Posterior cingulate gyrus (tissue), 11 donors: ENCODE data around the gene ATP6V0B.

Experiments used
- DNase-seq, 10 donors: peaks; one replicate each; pipeline versions ENCODE4 v3.0.0 to v3.0.0-alpha.2; 2020 to 2021; ENCODE audit warnings: mixed read lengths in 3 of 10
- intact Hi-C: fragments of 100-400 bp; cut with DNase I; formaldehyde crosslinking; loops from one replicate; pipeline ENCODE4 v1.15.1; 2023

The ATP6V0B gene

DNA sequence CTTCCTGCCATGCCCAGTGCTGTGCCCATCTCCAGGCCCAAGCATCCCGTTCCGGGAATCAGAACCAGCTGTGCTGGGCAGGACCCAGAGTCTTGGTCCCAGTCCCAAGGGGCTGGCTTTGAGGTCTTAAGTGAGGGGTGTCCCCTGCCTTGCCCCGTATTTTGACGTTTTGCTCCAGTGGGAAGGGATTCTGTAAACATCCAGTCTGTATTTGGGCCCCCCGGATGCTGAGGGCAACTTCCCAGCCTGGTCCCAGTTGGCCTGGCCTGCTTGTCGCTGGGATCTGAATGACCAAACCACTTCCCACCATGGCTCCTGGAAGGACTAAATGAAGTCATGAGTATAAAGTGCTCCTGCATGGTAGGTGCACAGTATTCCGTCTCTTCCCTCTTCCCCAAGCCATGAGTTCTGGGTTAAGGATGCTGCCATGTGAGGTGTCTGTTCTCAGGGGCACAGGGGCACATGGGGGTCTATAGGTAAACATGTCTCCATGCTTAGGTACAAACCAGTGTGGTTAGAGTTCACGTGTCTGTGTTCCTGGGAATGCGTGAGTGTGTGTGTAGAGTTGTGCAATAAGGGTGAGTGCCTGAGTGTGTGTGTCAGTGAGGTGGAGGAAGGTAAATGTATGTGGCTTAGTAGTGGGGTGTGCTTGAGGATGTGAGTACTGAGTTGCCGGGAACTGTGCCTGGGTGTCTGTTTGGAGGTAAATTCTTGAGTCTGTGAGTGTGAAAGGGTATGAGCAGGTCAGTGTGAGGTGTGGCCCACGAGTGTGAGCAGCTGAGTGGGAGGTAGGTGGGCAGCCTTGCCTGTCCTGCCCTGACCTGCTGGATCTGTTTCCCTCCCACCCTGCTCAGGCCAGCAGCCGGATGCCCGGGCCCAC, 5.7 kb downstream of the ATP6V0B start:
- DNase-seq: peak in 1 of 10 donors; percentile 68
- intact Hi-C loops: no loop called here

DNA sequence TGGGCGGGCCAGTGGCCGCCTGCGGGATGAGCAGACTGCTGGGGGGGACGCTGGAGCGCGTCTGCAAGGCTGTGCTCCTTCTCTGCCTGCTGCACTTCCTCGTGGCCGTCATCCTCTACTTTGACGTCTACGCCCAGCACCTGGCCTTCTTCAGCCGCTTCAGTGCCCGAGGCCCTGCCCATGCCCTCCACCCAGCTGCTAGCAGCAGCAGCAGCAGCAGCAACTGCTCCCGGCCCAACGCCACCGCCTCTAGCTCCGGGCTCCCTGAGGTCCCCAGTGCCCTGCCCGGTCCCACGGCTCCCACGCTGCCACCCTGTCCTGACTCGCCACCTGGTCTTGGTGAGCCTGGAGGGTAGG, 6.4 kb downstream of the ATP6V0B start:
- peak in 2 of 10 donors; percentile 66 to 83 for DNase-seq
- intact Hi-C loops: no loop called here

DNA sequence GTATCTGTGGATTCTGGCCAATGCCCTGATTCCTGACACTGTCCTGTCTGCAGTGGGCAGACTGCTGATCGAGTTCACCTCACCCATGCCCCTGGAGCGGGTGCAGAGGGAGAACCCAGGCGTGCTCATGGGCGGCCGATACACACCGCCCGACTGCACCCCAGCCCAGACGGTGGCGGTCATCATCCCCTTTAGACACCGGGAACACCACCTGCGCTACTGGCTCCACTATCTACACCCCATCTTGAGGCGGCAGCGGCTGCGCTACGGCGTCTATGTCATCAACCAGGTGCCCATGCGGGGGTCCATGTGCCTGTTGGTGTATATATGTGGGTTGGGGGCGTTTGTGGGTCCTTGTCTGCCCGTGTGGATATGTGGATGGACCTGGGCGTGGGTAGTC, 6.9 kb downstream of the ATP6V0B start:
- DNase-seq: peak in 2 of 10 donors; percentile 47 to 52
- intact Hi-C loops: no loop called here

DNA sequence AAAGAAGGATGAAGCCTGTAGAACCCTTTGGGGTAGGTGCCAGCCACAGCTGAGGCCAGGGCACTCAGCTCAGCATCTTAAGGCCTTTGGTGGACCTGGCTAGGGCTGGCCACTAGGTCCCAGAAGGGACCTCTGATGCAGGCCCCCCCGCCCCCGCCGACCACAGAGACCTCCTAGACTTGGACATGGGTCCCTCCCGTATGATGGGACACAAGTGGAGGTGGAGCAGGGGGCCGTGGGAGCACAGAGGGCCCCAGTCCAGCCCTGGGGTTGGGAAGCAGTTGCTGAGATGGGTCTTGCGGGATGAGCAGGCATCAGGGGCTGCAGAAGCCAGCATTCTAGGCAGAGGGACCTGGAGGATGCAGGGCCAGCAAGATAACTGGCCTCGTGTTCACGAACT, 7.5 kb downstream of the ATP6V0B start:
- intact Hi-C loops: no loop called here
- DNase-seq: peak in 2 of 10 donors; percentile 57 to 64

DNA sequence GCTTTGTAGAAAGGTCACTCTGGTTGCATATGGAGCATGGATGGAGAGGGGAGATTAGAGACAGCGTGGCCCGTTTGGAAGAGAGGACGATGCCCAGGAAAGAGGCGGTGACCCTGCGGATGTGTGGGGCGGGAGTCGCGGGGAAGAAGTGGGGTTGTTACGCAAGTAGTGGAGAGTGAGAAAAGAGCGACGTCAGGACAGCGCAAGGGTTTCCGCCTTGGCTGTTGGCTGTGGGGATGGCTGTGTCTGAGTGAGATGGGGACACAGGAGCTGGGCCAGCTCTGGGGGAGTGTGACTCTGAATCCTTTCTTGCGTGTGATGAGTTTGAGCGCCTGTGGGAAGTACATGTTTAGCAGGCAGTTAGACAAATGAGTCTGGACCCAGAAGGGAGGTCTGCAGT, 8.0 kb downstream of the ATP6V0B start:
- peak in 7 of 10 donors; percentile 42 to 91 (median 71) for DNase-seq
- intact Hi-C loops: no loop called here

DNA sequence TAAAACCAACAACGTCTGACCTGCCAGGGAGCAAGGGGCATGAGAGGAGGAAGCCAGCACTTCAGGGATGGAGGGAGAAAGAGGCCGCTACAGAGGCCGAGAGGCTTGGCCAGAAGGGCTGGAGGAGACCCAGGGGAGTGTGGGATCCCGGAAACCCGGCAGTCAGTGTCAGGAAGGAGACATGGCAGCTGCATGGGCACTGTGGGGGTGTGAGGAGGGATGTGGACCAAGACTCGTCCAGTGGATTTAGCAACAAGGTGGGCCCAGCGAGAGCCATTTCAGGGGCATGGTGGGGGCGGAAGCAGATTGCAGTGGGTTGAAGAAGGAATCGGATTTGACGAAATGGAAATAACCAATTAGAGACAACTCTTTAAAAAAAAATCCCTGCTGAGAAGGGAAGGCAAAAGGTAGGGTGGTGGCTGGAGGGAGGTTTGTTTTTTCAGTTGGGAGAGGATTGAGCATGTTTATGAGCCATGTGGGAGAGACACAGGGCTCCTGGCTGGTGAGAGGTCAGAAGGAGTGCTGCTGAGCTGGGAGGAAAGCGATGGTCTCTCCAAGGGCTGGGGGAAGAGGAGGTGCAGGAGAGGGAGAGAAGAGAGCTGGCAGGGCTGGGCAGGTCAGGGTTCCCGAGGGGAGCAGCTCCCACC, 8.6 kb downstream of the ATP6V0B start:
- peak in 2 of 10 donors; percentile 82 for DNase-seq
- intact Hi-C loops: no loop called here

DNA sequence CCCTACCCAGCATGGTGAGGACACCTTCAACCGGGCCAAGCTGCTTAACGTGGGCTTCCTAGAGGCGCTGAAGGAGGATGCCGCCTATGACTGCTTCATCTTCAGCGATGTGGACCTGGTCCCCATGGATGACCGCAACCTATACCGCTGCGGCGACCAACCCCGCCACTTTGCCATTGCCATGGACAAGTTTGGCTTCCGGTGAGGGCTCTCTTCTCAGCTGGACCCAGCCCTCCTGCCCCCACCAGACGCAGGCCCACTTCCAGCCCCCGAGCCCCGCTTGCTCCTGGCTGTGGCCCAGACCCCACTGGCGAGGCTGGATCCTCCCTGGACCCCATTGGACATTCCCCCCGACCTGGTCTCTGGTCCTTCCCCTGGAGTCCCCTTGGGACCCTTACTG, 10.1 kb downstream of the ATP6V0B start:
- intact Hi-C loops: no loop called here
- peak in 1 of 10 donors; percentile 34 for DNase-seq

DNA sequence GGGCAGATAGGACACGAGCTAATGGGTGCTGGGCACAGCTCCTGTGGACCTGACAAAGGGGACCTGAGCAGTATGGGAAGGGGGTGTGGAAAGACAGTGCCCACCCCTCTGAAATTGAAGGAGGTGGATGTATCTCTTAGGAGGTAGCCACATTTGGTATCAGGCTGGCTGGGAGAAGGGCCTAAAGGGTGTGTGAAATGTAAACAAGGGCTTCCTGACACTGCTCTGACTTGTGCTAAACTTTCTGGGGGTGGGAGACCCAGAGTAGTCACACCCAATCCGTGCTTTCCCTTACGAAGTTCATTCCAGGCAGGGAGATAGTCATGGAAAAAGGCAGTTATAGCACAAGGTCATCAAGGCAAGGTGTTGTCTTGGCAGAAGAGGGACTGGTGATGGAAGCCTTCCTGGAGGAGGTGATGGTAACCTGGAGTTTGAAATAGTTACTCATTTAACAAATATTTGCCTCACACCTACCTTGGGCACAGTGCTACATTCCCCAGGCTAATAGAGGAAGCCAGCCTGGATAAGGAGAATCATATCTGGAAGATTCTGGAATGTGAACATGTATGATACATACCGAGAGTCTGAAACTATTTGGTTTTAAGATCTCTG, 11.3 kb downstream of the ATP6V0B start:
- no peak for DNase-seq
- intact Hi-C loops: no loop called here

DNA sequence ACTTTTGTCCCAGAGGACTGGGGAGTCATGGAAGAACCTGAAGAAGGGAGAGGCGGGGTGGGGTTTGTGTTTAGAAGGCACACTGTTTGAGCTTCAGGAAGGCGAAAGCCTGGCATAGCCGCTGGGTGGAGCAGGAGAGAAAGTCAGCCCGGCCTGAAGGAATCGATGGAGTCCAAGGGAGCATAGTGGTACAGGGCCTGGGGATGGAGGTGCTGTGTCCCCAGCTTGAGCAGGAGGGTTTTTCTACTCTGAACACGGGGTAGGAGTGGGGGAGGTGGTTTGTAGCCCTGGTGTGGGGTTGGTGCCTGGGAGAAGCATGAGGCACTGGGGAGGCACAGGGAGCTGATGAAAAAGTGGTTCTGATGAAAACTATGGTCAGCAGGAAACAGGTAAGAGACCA, 12.0 kb downstream of the ATP6V0B start:
- intact Hi-C loops: no loop called here
- DNase-seq: no peak

DNA sequence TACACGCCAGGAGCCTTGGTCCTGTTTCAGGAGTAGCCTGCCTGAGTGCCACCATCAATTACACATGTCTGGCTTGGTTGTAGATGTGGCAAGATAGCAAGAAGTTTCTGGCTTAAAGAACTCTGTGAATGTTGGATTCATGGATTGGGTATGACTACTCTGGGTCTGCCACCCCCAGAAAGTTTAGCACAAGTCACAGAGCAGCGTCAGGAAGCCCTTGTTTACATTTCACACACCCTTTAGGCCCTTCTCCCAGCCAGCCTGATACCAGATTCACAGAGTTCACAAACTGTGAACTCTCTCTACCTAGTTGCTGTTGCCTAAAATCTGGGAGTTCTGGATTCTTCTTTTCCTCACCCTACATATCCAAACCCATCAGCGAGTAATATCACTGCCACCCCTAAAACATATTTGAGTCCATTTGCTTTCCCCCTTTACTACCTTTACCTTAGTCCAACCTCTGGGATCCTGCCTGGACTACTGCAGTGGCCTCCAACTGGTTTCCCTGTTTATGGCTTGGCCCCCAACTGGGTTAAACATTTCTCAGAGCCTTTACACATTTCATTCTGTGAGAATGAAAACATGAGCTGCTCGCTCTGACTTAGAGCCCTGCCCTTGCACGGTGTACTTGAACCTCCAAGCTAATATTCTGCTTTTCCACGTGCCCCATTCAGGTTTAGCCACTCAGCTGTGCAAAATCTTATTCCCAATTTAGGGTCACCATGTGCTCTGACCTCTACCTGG, 12.6 kb downstream of the ATP6V0B start:
- intact Hi-C loops: no loop called here
- peak in 1 of 10 donors; percentile 1 for DNase-seq

DNA sequence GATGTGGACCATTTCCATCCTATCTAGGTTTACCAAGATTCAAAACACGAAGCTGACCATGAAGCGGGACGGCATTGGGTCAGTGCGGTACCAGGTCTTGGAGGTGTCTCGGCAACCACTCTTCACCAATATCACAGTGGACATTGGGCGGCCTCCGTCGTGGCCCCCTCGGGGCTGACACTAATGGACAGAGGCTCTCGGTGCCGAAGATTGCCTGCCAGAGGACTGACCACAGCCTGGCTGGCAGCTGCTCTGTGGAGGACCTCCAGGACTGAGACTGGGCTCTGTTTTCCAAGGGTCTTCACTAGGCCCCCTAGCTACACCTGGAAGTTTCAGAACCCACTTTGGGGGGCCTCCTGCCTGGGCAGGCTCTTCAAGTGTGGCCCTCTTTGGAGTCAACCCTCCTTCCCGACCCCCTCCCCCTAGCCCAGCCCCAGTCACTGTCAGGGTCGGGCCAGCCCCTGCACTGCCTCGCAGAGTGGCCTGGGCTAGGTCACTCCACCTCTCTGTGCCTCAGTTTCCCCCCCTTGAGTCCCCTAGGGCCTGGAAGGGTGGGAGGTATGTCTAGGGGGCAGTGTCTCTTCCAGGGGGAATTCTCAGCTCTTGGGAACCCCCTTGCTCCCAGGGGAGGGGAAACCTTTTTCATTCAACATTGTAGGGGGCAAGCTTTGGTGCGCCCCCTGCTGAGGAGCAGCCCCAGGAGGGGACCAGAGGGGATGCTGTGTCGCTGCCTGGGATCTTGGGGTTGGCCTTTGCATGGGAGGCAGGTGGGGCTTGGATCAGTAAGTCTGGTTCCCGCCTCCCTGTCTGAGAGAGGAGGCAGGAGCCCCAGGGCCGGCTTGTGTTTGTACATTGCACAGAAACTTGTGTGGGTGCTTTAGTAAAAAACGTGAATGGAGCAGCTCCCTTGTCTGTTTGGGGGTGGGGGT, 15.8 kb downstream of the ATP6V0B start:
- intact Hi-C loops: no loop called here
- no peak for DNase-seq

DNA sequence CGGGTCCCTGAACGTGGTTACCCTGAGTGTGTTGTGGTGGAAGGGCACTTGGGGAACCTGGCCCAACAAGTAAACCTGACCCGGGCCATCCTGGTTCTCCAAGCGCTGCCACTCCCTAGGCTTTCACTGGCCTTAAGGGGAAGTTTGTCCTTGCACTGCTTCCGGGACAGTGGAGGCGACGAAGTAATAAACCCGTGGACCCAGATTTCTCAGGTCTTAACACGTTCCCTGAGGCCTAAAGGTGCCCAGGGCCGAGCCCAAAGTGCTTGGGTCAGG, 16.4 kb downstream of the ATP6V0B start:
- intact Hi-C loops: no loop called here
- DNase-seq: no peak

DNA sequence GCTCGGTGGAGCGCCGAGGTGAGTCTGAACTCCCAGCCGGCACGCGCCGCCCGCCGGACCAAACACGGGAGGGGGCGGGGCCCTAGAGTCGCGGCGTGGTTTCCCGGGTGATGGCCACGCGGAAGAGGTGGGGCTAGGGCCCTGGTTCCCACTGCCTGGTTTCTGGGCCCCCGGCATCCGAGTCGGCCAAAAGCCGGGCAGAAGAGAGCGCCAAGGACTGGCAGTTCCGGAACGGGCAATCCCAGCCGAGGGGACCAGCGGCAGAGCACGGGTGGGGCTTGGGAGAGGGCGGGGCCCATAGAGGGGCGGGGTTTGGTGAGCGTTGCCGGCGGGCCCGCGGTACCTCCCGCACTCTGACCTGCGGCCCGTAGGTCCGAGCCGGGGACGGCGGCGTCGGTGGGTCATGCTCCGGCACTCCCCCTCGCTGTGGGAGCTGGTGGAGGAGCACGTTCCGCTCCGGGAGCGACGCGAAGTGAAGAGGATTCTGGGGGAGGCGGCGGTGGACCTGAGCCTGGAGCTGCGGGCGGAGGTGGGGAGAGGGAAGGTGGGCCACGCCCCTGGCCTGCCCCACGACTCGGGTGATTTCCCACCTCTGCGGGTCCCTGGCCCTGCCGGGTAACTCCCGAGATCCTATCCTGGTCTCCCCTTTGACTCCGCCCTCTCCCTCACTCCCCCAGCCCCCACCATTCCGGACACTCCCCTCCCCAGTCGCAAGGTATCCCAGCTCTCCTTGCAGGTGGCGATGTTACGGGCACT, 16.9 kb downstream of the ATP6V0B start, which contains the start of gene CCDC24:
TSS of gene CCDC24 (plus strand) at position 124 of the 756 bp plus-strand sequence. CDS start at position 404, 280 bp downstream.
- intact Hi-C loops: no loop called here
- DNase-seq: peak; percentile 68 to 97 (median 82)

DNA sequence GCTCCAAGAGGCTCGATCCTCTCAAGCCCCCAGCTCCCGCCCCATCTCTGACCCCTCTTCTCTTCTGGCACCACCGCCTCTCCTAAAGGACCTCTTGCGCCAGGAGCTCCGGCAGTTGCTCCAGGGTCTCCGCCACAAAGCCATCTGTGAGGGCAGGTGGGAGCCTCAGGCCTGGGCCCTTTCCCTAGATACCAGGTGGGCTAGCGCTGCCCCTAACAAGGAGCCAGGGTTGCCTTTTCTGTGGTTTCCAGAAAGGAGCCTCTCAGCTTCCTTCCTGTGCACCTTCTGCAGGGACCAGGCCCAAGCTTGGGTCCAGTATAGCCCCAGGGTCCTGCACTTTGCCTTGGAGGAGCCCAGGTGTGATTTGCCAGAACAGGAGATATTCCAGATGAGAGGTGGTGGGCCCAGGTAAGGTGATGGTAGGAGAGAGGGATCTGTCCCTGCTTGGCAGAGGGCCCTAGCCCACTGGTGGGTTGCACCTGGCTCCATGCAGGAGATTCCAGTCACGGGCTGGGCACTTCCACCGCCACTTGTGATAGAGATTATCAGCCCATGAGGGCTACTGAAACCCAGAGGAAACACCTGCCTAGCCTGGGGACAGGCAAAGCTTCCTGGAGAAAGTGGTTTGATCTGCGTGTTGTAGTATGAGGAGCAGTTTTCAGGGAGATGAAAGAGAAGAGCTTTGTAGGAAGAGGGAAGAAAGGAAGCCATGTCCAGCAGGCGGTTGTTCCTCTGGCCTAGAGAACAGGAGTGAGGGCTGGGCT, 17.7 kb downstream of the ATP6V0B start:
- no peak for DNase-seq
- intact Hi-C loops: no loop called here

DNA sequence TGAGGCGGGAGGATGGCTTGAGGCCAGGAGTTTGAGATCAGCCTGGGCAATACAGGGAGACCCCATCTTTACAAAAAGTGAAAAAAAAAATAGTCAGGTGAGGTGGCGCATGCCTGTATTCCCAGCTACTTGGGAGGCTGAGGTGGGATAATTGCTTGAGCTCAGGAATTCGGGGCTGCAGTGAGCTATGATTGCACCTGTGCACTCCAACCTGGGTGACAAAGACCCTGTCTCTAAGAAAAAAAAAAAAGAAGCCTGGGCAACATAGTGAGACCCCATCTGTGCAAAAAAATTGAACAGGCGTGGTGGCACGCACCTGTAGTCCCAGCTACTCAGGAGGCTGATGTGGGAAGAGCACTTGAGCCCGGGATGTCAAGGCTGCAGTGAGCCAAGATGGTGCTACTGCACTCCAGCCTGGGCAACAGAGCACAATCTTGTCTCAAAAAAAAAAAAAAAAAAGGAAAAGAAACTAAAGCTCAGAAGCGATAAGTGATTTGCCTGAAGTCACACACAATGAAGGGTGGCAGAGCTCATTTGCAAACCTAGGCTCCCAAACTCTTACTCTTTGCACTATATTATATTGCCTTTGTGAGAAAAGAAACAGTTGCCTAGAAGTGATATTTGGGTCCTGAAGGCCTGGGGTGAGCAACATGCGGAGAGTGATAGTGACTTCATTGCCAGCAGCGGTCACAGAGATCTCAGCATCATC, 18.6 kb downstream of the ATP6V0B start:
- intact Hi-C loops: no loop called here

DNA sequence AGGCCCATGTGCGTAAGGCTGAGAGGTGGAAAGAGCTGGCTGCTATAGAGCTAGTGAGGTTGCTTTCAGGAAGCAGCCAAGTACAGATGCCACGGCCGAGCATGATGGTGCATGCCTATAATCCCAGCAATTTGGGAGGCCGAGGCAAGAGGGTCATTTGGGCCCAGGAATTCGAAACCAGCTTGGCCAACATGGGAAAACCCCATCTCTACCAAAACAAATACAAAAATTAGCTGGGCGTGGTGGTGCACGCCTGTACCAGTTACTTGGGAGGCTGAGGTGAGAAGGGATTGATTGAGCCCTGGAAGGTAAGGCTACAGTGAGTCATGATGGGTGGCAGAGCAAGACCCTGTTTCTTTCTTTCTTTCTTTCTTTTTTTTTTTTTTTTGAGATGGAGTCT, 19.3 kb downstream of the ATP6V0B start:
- intact Hi-C loops: no loop called here
- DNase-seq: no peak

More for the DNA sequence above, 18.6 kb downstream of the ATP6V0B start:
- no peak for DNase-seq
